ENCODE data around the gene B4GALT6. TPM values are rescaled to one million over a fixed set of nuclear protein-coding genes. Genes with fewer than 3 reads are reported as not detected.
A peak's percentile ranks its signal among the peaks of the same experiment; 100 is the strongest.

The B4GALT6 gene
- total and polyA plus RNA-seq, 2 of the 13 experiments (the other 11 are each of a cell fraction or from before 2014, with no cell fraction given), result 1.9 to 3.3 TPM

DNA sequence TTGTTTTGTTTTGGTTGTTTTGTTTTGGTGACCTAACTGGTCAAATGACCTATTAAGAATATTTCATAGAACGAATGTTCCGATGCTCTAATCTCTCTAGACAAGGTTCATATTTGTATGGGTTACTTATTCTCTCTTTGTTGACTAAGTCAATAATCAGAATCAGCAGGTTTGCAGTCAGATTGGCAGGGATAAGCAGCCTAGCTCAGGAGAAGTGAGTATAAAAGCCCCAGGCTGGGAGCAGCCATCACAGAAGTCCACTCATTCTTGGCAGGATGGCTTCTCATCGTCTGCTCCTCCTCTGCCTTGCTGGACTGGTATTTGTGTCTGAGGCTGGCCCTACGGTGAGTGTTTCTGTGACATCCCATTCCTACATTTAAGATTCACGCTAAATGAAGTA lies 92.8 kb downstream of the B4GALT6 start, which contains the start of gene TTR (continued):
- TF ChIP-seq, protein P1, sequence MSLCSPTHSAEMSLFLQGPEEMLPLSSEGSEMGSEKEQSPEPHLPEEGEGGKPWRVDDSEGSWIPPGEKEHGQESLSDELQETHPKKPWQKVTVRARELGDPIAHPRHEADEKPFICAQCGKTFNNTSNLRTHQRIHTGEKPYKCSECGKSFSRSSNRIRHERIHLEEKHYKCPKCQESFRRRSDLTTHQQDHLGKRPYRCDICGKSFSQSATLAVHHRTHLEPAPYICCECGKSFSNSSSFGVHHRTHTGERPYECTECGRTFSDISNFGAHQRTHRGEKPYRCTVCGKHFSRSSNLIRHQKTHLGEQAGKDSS (CRISPR knock-in tag; IDR thresholded peaks at IDR 0.05; ENCODE audit: borderline replicate concordance, low read depth), result no peak
- peak; percentile 34 for TF ChIP-seq MED8 (CRISPR knock-in tag; IDR thresholded peaks at IDR 0.05; ENCODE audit: insufficient replicate concordance)
- no peak for TF ChIP-seq ZNF616 (CRISPR knock-in tag; IDR thresholded peaks at IDR 0.05; ENCODE audit: low read depth)
- TF ChIP-seq, protein P2, sequence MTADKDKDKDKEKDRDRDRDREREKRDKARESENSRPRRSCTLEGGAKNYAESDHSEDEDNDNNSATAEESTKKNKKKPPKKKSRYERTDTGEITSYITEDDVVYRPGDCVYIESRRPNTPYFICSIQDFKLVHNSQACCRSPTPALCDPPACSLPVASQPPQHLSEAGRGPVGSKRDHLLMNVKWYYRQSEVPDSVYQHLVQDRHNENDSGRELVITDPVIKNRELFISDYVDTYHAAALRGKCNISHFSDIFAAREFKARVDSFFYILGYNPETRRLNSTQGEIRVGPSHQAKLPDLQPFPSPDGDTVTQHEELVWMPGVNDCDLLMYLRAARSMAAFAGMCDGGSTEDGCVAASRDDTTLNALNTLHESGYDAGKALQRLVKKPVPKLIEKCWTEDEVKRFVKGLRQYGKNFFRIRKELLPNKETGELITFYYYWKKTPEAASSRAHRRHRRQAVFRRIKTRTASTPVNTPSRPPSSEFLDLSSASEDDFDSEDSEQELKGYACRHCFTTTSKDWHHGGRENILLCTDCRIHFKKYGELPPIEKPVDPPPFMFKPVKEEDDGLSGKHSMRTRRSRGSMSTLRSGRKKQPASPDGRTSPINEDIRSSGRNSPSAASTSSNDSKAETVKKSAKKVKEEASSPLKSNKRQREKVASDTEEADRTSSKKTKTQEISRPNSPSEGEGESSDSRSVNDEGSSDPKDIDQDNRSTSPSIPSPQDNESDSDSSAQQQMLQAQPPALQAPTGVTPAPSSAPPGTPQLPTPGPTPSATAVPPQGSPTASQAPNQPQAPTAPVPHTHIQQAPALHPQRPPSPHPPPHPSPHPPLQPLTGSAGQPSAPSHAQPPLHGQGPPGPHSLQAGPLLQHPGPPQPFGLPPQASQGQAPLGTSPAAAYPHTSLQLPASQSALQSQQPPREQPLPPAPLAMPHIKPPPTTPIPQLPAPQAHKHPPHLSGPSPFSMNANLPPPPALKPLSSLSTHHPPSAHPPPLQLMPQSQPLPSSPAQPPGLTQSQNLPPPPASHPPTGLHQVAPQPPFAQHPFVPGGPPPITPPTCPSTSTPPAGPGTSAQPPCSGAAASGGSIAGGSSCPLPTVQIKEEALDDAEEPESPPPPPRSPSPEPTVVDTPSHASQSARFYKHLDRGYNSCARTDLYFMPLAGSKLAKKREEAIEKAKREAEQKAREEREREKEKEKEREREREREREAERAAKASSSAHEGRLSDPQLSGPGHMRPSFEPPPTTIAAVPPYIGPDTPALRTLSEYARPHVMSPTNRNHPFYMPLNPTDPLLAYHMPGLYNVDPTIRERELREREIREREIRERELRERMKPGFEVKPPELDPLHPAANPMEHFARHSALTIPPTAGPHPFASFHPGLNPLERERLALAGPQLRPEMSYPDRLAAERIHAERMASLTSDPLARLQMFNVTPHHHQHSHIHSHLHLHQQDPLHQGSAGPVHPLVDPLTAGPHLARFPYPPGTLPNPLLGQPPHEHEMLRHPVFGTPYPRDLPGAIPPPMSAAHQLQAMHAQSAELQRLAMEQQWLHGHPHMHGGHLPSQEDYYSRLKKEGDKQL (CRISPR knock-in tag; IDR thresholded peaks at IDR 0.05; ENCODE audit: low read depth), result peak; percentile 73; the same call in 1 of the 2 replicates
- TF ChIP-seq ZNF138 (CRISPR knock-in tag; IDR thresholded peaks at IDR 0.05; ENCODE audit: low read depth), result no peak
- TF ChIP-seq PHB2 (IDR thresholded peaks at IDR 0.05; ENCODE audit: partially characterized antibody), result no peak
- no peak for TF ChIP-seq CHD2 (IDR thresholded peaks at IDR 0.05; ENCODE audit: low read depth, low read length)
- no peak for TF ChIP-seq ZNF737 (CRISPR knock-in tag; IDR thresholded peaks at IDR 0.05; ENCODE audit: borderline replicate concordance)
- no peak for TF ChIP-seq MTA1 (CRISPR knock-in tag; IDR thresholded peaks at IDR 0.05; ENCODE audit: borderline replicate concordance)
- no peak for TF ChIP-seq NR3C1 (CRISPR knock-in tag; IDR thresholded peaks at IDR 0.05)
- no peak for TF ChIP-seq NKX3-1 (CRISPR knock-in tag; IDR thresholded peaks at IDR 0.05)
- peak; percentile 48 for TF ChIP-seq ZNF781 (CRISPR knock-in tag; IDR thresholded peaks at IDR 0.05; ENCODE audit: borderline replicate concordance, not compliant biosample characterization)
- no peak for TF ChIP-seq ZNF260 (CRISPR knock-in tag; IDR thresholded peaks at IDR 0.05; ENCODE audit: borderline replicate concordance, low read depth)
- TF ChIP-seq CAMTA2 (CRISPR knock-in tag; IDR thresholded peaks at IDR 0.05; ENCODE audit: borderline replicate concordance), result no peak
- TF ChIP-seq EZH2 (conservative IDR thresholded peaks at IDR 0.05; ENCODE audit: low read depth, low read length), result no peak
- TF ChIP-seq EP300 (IDR thresholded peaks at IDR 0.05; ENCODE audit: low read depth in 2 of 2, low read length in 2 of 2), result peak in 1 of 2 experiments; percentile 82; a peak in 2 of 4 replicates
- peak; percentile 53; the same call in 1 of the 2 replicates for TF ChIP-seq EP300 (CRISPR knock-in tag; IDR thresholded peaks at IDR 0.05; ENCODE audit: borderline replicate concordance)
- TF ChIP-seq, protein P3, sequence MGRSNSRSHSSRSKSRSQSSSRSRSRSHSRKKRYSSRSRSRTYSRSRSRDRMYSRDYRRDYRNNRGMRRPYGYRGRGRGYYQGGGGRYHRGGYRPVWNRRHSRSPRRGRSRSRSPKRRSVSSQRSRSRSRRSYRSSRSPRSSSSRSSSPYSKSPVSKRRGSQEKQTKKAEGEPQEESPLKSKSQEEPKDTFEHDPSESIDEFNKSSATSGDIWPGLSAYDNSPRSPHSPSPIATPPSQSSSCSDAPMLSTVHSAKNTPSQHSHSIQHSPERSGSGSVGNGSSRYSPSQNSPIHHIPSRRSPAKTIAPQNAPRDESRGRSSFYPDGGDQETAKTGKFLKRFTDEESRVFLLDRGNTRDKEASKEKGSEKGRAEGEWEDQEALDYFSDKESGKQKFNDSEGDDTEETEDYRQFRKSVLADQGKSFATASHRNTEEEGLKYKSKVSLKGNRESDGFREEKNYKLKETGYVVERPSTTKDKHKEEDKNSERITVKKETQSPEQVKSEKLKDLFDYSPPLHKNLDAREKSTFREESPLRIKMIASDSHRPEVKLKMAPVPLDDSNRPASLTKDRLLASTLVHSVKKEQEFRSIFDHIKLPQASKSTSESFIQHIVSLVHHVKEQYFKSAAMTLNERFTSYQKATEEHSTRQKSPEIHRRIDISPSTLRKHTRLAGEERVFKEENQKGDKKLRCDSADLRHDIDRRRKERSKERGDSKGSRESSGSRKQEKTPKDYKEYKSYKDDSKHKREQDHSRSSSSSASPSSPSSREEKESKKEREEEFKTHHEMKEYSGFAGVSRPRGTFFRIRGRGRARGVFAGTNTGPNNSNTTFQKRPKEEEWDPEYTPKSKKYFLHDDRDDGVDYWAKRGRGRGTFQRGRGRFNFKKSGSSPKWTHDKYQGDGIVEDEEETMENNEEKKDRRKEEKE (IDR thresholded peaks at IDR 0.05), result no peak
- TF ChIP-seq PRPF4 (IDR thresholded peaks at IDR 0.05; ENCODE audit: low read depth, low read length, poor library complexity, severe bottlenecking), result no peak
- TF ChIP-seq ZNF24 (IDR thresholded peaks at IDR 0.05), result no peak
- no peak for TF ChIP-seq RBAK (CRISPR knock-in tag; IDR thresholded peaks at IDR 0.05)
- 0 out of 2 replicates have a peak, but pooled peaks have one; percentile 46 for TF ChIP-seq ZMYM2 (CRISPR knock-in tag; IDR thresholded peaks at IDR 0.05)
- TF ChIP-seq ZNF44 (CRISPR knock-in tag; IDR thresholded peaks at IDR 0.05), result no peak

Data from HepG2 (cell line).